ENCODE data around the gene PCDHA1. TPM values are rescaled to one million over a fixed set of nuclear protein-coding genes. Genes with fewer than 3 reads are reported as not detected.
"Not testable (repeated sequence)": the region's sequence is repeated elsewhere in the genome, so short reads cannot be mapped to it uniquely, and the experiment has no call there.

Gene PCDHA1
- total RNA-seq, 4 donors from 2014 or later: not detected

- Histone ChIP-seq H3K4me3 (no peak overlapping the region), H3K9me3 (peaks cover 0 to 42% (median 4%) of the 10 kb centered on the region in 4 donors), H3K4me1 (no peaks in the 10 kb centered on the region), H3K27me3 (no peaks in the 10 kb centered on the region), H3K36me3 (no peaks in the 10 kb centered on the region), H3K27ac (no peak overlapping the region)
- TF ChIP-seq POLR2A (IDR thresholded peaks at IDR 0.05) (no peak), CTCF (IDR thresholded peaks at IDR 0.05) (no peak), EP300 (IDR thresholded peaks at IDR 0.05) (no peak)
- no peak for DNase-seq (ENCODE audit: low spot score in 2 of 2)
- 26 to 28% methylated on average over 6 of the region's 6 CpGs for WGBS, 2 donors
Observed at GRCh38 chr5:140822281-140822629, 36.3 kb downstream of the PCDHA1 start.

- not testable (repeated sequence) for H3K27me3 ChIP-seq; H3K4me3 ChIP-seq; H3K36me3 ChIP-seq; H3K27ac ChIP-seq; DNase-seq (ENCODE audit: low spot score in 2 of 2); H3K4me1 ChIP-seq
- WGBS, 2 donors: 58 to 70% methylated on average over 22 to 43 of the region's 48 CpGs
- H3K9me3 ChIP-seq: peaks cover 0 to 47% (median 5%) of the 10 kb centered on the region in 4 donors
Observed at GRCh38 chr5:140822969-140823368, 37.0 kb downstream of the PCDHA1 start.

GRCh38 chr5:140823475-140823874 is 37.5 kb downstream of the PCDHA1 start:
- H3K4me1 ChIP-seq: no peaks in the 10 kb centered on the region
- 61 to 64% methylated on average over 12 to 33 of the region's 38 CpGs for WGBS, 2 donors
- no peaks in the 10 kb centered on the region for H3K27me3 ChIP-seq

GRCh38 chr5:140827704-140828361 is 41.9 kb downstream of the PCDHA1 start, which contains the start of gene PCDHA6:
Gene PCDHA6 (plus strand): TSS chr5:140827960. CDS start chr5:140828092, 132 bp downstream.
- TF ChIP-seq EP300 (IDR thresholded peaks at IDR 0.05) (no peak), POLR2A (IDR thresholded peaks at IDR 0.05) (no peak), CTCF (IDR thresholded peaks at IDR 0.05) (peak in 1 of 5 experiments; percentile 15)
- no peak within 1 kb of the TSS for H3K27ac ChIP-seq
- peaks cover 0 to 62% (median 4%) of the 10 kb centered on the region in 4 donors for H3K9me3 ChIP-seq
- no peaks in the 10 kb centered on the region for H3K4me1 ChIP-seq
- DNase-seq (ENCODE audit: low spot score in 2 of 2): no peak
- peak within 1 kb of the TSS in 1 of 4 donors; percentile 34 for H3K4me3 ChIP-seq
- peaks cover 0 to 10% (median 0%) of the 10 kb centered on the region in 3 donors for H3K36me3 ChIP-seq
- H3K27me3 ChIP-seq: no peaks in the 10 kb centered on the region
- 21% methylated on average over 27 of the region's 27 CpGs for WGBS, 2 donors

More at GRCh38 chr5:140823475-140823874, 37.5 kb downstream of the PCDHA1 start:
- no peaks in the 10 kb centered on the region for H3K36me3 ChIP-seq
- no peak for TF ChIP-seq CTCF (IDR thresholded peaks at IDR 0.05)
- TF ChIP-seq POLR2A (IDR thresholded peaks at IDR 0.05): no peak
- no peak for TF ChIP-seq EP300 (IDR thresholded peaks at IDR 0.05)
- no peak overlapping the region for H3K4me3 ChIP-seq
- H3K27ac ChIP-seq: no peak overlapping the region
- peaks cover 0 to 52% (median 6%) of the 10 kb centered on the region in 4 donors for H3K9me3 ChIP-seq
- no peak for DNase-seq (ENCODE audit: low spot score in 2 of 2)

- Histone ChIP-seq H3K4me1 (no peaks in the 10 kb centered on the region), H3K27me3 (no peaks in the 10 kb centered on the region), H3K36me3 (peaks cover 0 to 10% (median 0%) of the 10 kb centered on the region in 3 donors), H3K27ac (no peak overlapping the region), H3K4me3 (peak overlapping the region in 1 of 4 donors; percentile 34), H3K9me3 (peaks cover 0 to 57% (median 4%) of the 10 kb centered on the region in 4 donors)
- WGBS, 2 donors: 28 to 31% methylated on average over 17 to 18 of the region's 18 CpGs
- no peak for DNase-seq (ENCODE audit: low spot score in 2 of 2)
- TF ChIP-seq POLR2A (IDR thresholded peaks at IDR 0.05): no peak
- TF ChIP-seq CTCF (IDR thresholded peaks at IDR 0.05): no peak
- TF ChIP-seq EP300 (IDR thresholded peaks at IDR 0.05): no peak
Observed at GRCh38 chr5:140828362-140828737, 42.4 kb downstream of the PCDHA1 start.

- not testable (repeated sequence) for H3K4me1 ChIP-seq; H3K36me3 ChIP-seq; H3K27ac ChIP-seq; DNase-seq (ENCODE audit: low spot score in 2 of 2); H3K27me3 ChIP-seq; H3K4me3 ChIP-seq
- WGBS, 2 donors: 38 to 50% methylated on average over 37 to 91 of the region's 106 CpGs
- H3K9me3 ChIP-seq: peaks cover 0 to 55% (median 6%) of the 10 kb centered on the region in 4 donors
Observed at GRCh38 chr5:140829511-140830501, 43.9 kb downstream of the PCDHA1 start.
